ENCODE measurements around the gene GARRE1. TPM values are rescaled to one million over a fixed set of nuclear protein-coding genes. Genes with fewer than 3 reads are reported as not detected.

The GARRE1 gene
- total RNA-seq, 2 donors from 2014 or later = 21.9 to 27.9 TPM

DNA sequence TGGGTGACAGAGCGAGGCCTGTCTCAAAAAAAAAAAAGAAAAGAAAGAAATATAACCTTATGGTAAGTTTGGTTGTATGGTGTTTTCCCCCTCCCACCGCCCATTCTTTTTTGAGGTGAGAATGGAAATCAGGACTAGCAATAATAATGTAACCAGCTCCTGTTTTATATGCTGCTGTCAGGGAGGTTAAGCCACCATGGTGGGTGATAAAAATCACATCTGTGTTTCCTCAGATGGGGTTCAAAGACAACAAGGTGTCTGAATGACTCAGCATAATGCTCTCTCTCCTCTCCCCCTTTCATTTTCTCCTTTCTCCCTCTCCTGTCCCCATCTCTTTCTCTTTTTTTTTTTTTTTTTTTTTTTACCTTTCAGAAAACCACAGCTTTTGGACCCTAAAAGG is 28.3 kb upstream of the GARRE1 start:
- peaks cover 73% of the 10 kb centered on the region for H3K36me3 Mint-ChIP-seq (ENCODE audit: low read depth)
- no peak for DNase-seq
- no peak overlapping the region for H3K4me3 ChIP-seq (ENCODE audit: low read length)
- peaks cover 12% of the 10 kb centered on the region for H3K4me1 Mint-ChIP-seq
- peak overlapping the region; percentile 2 for H3K27ac ChIP-seq (ENCODE audit: low read depth, low read length)
- H3K9ac ChIP-seq (ENCODE audit: extremely low read depth, low read length, poor library complexity, severe bottlenecking) = no peak overlapping the region
- no peak overlapping the region for H3K27ac Mint-ChIP-seq
- H3K27me3 ChIP-seq (ENCODE audit: control insufficient read depth, insufficient read depth, low read length, poor library complexity, severe bottlenecking) = no peaks in the 10 kb centered on the region
- H3K36me3 ChIP-seq (ENCODE audit: control insufficient read depth, insufficient read depth, low read length) = peaks cover 98% of the 10 kb centered on the region
- no peaks in the 10 kb centered on the region for H3K9me3 Mint-ChIP-seq
- no peaks in the 10 kb centered on the region for H3K4me1 ChIP-seq (ENCODE audit: control insufficient read depth, insufficient read depth, low read length)
- H3K27me3 Mint-ChIP-seq (ENCODE audit: insufficient read depth) = no peaks in the 10 kb centered on the region
- no peak for TF ChIP-seq CTCF (conservative IDR thresholded peaks at IDR 0.05)
- H3K9me3 ChIP-seq (ENCODE audit: control insufficient read depth, low read length) = no peaks in the 10 kb centered on the region
- 93% methylated on average over 2 of the region's 2 CpGs; no CpG with 5 or more reads in 1 of the 2 experiments for WGBS, 2 experiments (ENCODE audit: insufficient coverage in 1 of 2, insufficient read length in 1 of 2)
- H3K4me3 Mint-ChIP-seq = no peak overlapping the region

DNA sequence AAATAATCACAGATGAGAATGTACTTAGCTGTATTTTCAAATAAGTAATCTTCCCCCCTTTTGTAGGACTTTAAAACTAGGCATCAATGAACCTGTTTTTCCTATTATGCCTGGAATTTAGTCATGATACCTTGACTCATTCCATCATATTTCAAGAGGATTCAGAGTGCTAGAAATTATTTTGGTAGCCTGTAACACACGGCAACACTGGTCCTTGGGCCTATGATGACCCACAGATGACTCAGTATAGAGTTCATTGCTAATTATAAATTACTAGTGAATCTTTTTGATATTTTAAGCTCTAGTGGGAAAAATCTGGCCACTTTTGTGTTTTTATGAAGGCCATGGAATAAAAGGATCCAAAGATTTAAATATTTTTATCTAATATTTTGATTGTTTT is 26.0 kb upstream of the GARRE1 start:
- no peak for DNase-seq
- Histone ChIP-seq H3K36me3 (ENCODE audit: control insufficient read depth, insufficient read depth, low read length) (peaks cover 87% of the 10 kb centered on the region), H3K27me3 (ENCODE audit: control insufficient read depth, insufficient read depth, low read length, poor library complexity, severe bottlenecking) (no peaks in the 10 kb centered on the region), H3K4me3 (ENCODE audit: low read length) (no peak overlapping the region), H3K27ac (ENCODE audit: low read depth, low read length) (no peak overlapping the region), H3K9me3 (ENCODE audit: control insufficient read depth, low read length) (no peaks in the 10 kb centered on the region), H3K9ac (ENCODE audit: extremely low read depth, low read length, poor library complexity, severe bottlenecking) (no peak overlapping the region), H3K4me1 (ENCODE audit: control insufficient read depth, insufficient read depth, low read length) (no peaks in the 10 kb centered on the region)
- H3K27me3 Mint-ChIP-seq (ENCODE audit: insufficient read depth) = no peaks in the 10 kb centered on the region
- H3K4me1 Mint-ChIP-seq = peaks cover 19% of the 10 kb centered on the region
- TF ChIP-seq CTCF (conservative IDR thresholded peaks at IDR 0.05) = no peak
- no peaks in the 10 kb centered on the region for H3K9me3 Mint-ChIP-seq
- WGBS, 2 experiments (ENCODE audit: insufficient coverage in 1 of 2, insufficient read length in 1 of 2) = 100% methylated on average over 1 of the region's 1 CpG; no CpG with 5 or more reads in 1 of the 2 experiments
- H3K4me3 Mint-ChIP-seq = no peak overlapping the region
- peaks cover 51% of the 10 kb centered on the region for H3K36me3 Mint-ChIP-seq (ENCODE audit: low read depth)
- H3K27ac Mint-ChIP-seq = no peak overlapping the region

GRCh38 chr19:34228762-34229161 is 25.6 kb upstream of the GARRE1 start:
- 96% methylated on average over 3 of the region's 3 CpGs for WGBS, 2 experiments (ENCODE audit: insufficient coverage in 1 of 2, insufficient read length in 1 of 2)
- H3K36me3 ChIP-seq (ENCODE audit: control insufficient read depth, insufficient read depth, low read length) = peaks cover 83% of the 10 kb centered on the region
- Mint-ChIP-seq H3K27ac (no peak overlapping the region), H3K27me3 (ENCODE audit: insufficient read depth) (no peaks in the 10 kb centered on the region), H3K4me1 (peaks cover 19% of the 10 kb centered on the region), H3K9me3 (no peaks in the 10 kb centered on the region), H3K4me3 (no peak overlapping the region), H3K36me3 (ENCODE audit: low read depth) (peaks cover 47% of the 10 kb centered on the region)
- no peak for DNase-seq
- no peak for TF ChIP-seq CTCF (conservative IDR thresholded peaks at IDR 0.05)
- H3K27ac ChIP-seq (ENCODE audit: low read depth, low read length) = no peak overlapping the region
- no peak overlapping the region for H3K9ac ChIP-seq (ENCODE audit: extremely low read depth, low read length, poor library complexity, severe bottlenecking)
- no peaks in the 10 kb centered on the region for H3K27me3 ChIP-seq (ENCODE audit: control insufficient read depth, insufficient read depth, low read length, poor library complexity, severe bottlenecking)
- no peaks in the 10 kb centered on the region for H3K4me1 ChIP-seq (ENCODE audit: control insufficient read depth, insufficient read depth, low read length)
- H3K9me3 ChIP-seq (ENCODE audit: control insufficient read depth, low read length) = no peaks in the 10 kb centered on the region
- H3K4me3 ChIP-seq (ENCODE audit: low read length) = no peak overlapping the region

All from endodermal cell (in vitro differentiated cells).